ENCODE results near the gene IQGAP2.
"Not testable (repeated sequence)": the region's sequence is repeated elsewhere in the genome, so short reads cannot be mapped to it uniquely, and the experiment has no call there.

IQGAP2 gene

GRCh38 chr5:76737846-76738245 is 334.8 kb downstream of the IQGAP2 start:
- Histone ChIP-seq H3K27ac (ENCODE audit: low read depth in 2 of 2, low read length in 2 of 2) (peak overlapping the region; percentile 64 to 76), H3K27me3 (ENCODE audit: control insufficient read depth in 2 of 2, insufficient read depth in 2 of 2, low read length in 2 of 2) (no peaks in the 10 kb centered on the region), H3K4me1 (ENCODE audit: control insufficient read depth in 2 of 2, insufficient read depth in 2 of 2, low read length in 2 of 2) (peaks cover 2 to 3% of the 10 kb centered on the region in 2 donors), H3K36me3 (ENCODE audit: control insufficient read depth in 2 of 2, insufficient read depth in 2 of 2, low read length in 2 of 2) (no peaks in the 10 kb centered on the region), H3K9ac (ENCODE audit: low read depth in 1 of 2, low read length in 2 of 2) (no peak overlapping the region), H3K9me3 (ENCODE audit: control insufficient read depth in 2 of 2, low read length in 2 of 2) (no peaks in the 10 kb centered on the region), H3K4me3 (ENCODE audit: low read length in 2 of 2) (no peak overlapping the region)

GRCh38 chr5:76741506-76741905 is 338.4 kb downstream of the IQGAP2 start:
- H3K9me3 ChIP-seq (ENCODE audit: control insufficient read depth in 2 of 2, low read length in 2 of 2); H3K27me3 ChIP-seq (ENCODE audit: control insufficient read depth in 2 of 2, insufficient read depth in 2 of 2, low read length in 2 of 2); H3K4me3 ChIP-seq (ENCODE audit: low read length in 2 of 2); H3K4me1 ChIP-seq (ENCODE audit: control insufficient read depth in 2 of 2, insufficient read depth in 2 of 2, low read length in 2 of 2); H3K27ac ChIP-seq (ENCODE audit: low read depth in 2 of 2, low read length in 2 of 2); H3K36me3 ChIP-seq (ENCODE audit: control insufficient read depth in 2 of 2, insufficient read depth in 2 of 2, low read length in 2 of 2); H3K9ac ChIP-seq (ENCODE audit: low read depth in 1 of 2, low read length in 2 of 2): not testable (repeated sequence)

- no peaks in the 10 kb centered on the region for H3K9me3 ChIP-seq (ENCODE audit: control insufficient read depth in 2 of 2, low read length in 2 of 2)
- no peak overlapping the region for H3K27ac ChIP-seq (ENCODE audit: low read depth in 2 of 2, low read length in 2 of 2)
- no peaks in the 10 kb centered on the region for H3K27me3 ChIP-seq (ENCODE audit: control insufficient read depth in 2 of 2, insufficient read depth in 2 of 2, low read length in 2 of 2)
- peaks cover 2 to 3% of the 10 kb centered on the region in 2 donors for H3K4me1 ChIP-seq (ENCODE audit: control insufficient read depth in 2 of 2, insufficient read depth in 2 of 2, low read length in 2 of 2)
- H3K4me3 ChIP-seq (ENCODE audit: low read length in 2 of 2) = no peak overlapping the region
- H3K36me3 ChIP-seq (ENCODE audit: control insufficient read depth in 2 of 2, insufficient read depth in 2 of 2, low read length in 2 of 2) = no peaks in the 10 kb centered on the region
- no peak overlapping the region for H3K9ac ChIP-seq (ENCODE audit: low read depth in 1 of 2, low read length in 2 of 2)
Observed at GRCh38 chr5:76742583-76742982, 339.5 kb downstream of the IQGAP2 start.

GRCh38 chr5:76744632-76745031 is 341.5 kb downstream of the IQGAP2 start:
- Histone ChIP-seq H3K4me1 (ENCODE audit: control insufficient read depth in 2 of 2, insufficient read depth in 2 of 2, low read length in 2 of 2) (no peaks in the 10 kb centered on the region), H3K27me3 (ENCODE audit: control insufficient read depth in 2 of 2, insufficient read depth in 2 of 2, low read length in 2 of 2) (no peaks in the 10 kb centered on the region), H3K4me3 (ENCODE audit: low read length in 2 of 2) (no peak overlapping the region), H3K9ac (ENCODE audit: low read depth in 1 of 2, low read length in 2 of 2) (no peak overlapping the region), H3K9me3 (ENCODE audit: control insufficient read depth in 2 of 2, low read length in 2 of 2) (no peaks in the 10 kb centered on the region), H3K27ac (ENCODE audit: low read depth in 2 of 2, low read length in 2 of 2) (no peak overlapping the region), H3K36me3 (ENCODE audit: control insufficient read depth in 2 of 2, insufficient read depth in 2 of 2, low read length in 2 of 2) (no peaks in the 10 kb centered on the region)

- H3K36me3 ChIP-seq (ENCODE audit: control insufficient read depth in 2 of 2, insufficient read depth in 2 of 2, low read length in 2 of 2) = no peaks in the 10 kb centered on the region
- H3K27me3 ChIP-seq (ENCODE audit: control insufficient read depth in 2 of 2, insufficient read depth in 2 of 2, low read length in 2 of 2) = no peaks in the 10 kb centered on the region
- no peaks in the 10 kb centered on the region for H3K4me1 ChIP-seq (ENCODE audit: control insufficient read depth in 2 of 2, insufficient read depth in 2 of 2, low read length in 2 of 2)
- H3K9ac ChIP-seq (ENCODE audit: low read depth in 1 of 2, low read length in 2 of 2) = no peak overlapping the region
- H3K27ac ChIP-seq (ENCODE audit: low read depth in 2 of 2, low read length in 2 of 2) = no peak overlapping the region
- H3K9me3 ChIP-seq (ENCODE audit: control insufficient read depth in 2 of 2, low read length in 2 of 2) = no peaks in the 10 kb centered on the region
- H3K4me3 ChIP-seq (ENCODE audit: low read length in 2 of 2) = no peak overlapping the region
Observed at GRCh38 chr5:76745670-76746069, 342.6 kb downstream of the IQGAP2 start.

- Histone ChIP-seq H3K9ac (ENCODE audit: low read depth in 1 of 2, low read length in 2 of 2) (no peak overlapping the region), H3K4me3 (ENCODE audit: low read length in 2 of 2) (no peak overlapping the region), H3K4me1 (ENCODE audit: control insufficient read depth in 2 of 2, insufficient read depth in 2 of 2, low read length in 2 of 2) (no peaks in the 10 kb centered on the region), H3K27me3 (ENCODE audit: control insufficient read depth in 2 of 2, insufficient read depth in 2 of 2, low read length in 2 of 2) (no peaks in the 10 kb centered on the region), H3K9me3 (ENCODE audit: control insufficient read depth in 2 of 2, low read length in 2 of 2) (no peaks in the 10 kb centered on the region), H3K27ac (ENCODE audit: low read depth in 2 of 2, low read length in 2 of 2) (no peak overlapping the region), H3K36me3 (ENCODE audit: control insufficient read depth in 2 of 2, insufficient read depth in 2 of 2, low read length in 2 of 2) (no peaks in the 10 kb centered on the region)
Observed at GRCh38 chr5:76746677-76747076, 343.6 kb downstream of the IQGAP2 start.

GRCh38 chr5:76747706-76748105 is 344.6 kb downstream of the IQGAP2 start:
- no peaks in the 10 kb centered on the region for H3K36me3 ChIP-seq (ENCODE audit: control insufficient read depth in 2 of 2, insufficient read depth in 2 of 2, low read length in 2 of 2)
- no peak overlapping the region for H3K9ac ChIP-seq (ENCODE audit: low read depth in 1 of 2, low read length in 2 of 2)
- H3K4me1 ChIP-seq (ENCODE audit: control insufficient read depth in 2 of 2, insufficient read depth in 2 of 2, low read length in 2 of 2) = no peaks in the 10 kb centered on the region
- H3K27me3 ChIP-seq (ENCODE audit: control insufficient read depth in 2 of 2, insufficient read depth in 2 of 2, low read length in 2 of 2) = no peaks in the 10 kb centered on the region
- H3K4me3 ChIP-seq (ENCODE audit: low read length in 2 of 2) = no peak overlapping the region
- H3K27ac ChIP-seq (ENCODE audit: low read depth in 2 of 2, low read length in 2 of 2) = no peak overlapping the region
- H3K9me3 ChIP-seq (ENCODE audit: control insufficient read depth in 2 of 2, low read length in 2 of 2) = no peaks in the 10 kb centered on the region

GRCh38 chr5:76751291-76751690 is 348.2 kb downstream of the IQGAP2 start:
- no peaks in the 10 kb centered on the region for H3K27me3 ChIP-seq (ENCODE audit: control insufficient read depth in 2 of 2, insufficient read depth in 2 of 2, low read length in 2 of 2)
- no peaks in the 10 kb centered on the region for H3K9me3 ChIP-seq (ENCODE audit: control insufficient read depth in 2 of 2, low read length in 2 of 2)
- H3K36me3 ChIP-seq (ENCODE audit: control insufficient read depth in 2 of 2, insufficient read depth in 2 of 2, low read length in 2 of 2) = no peaks in the 10 kb centered on the region

GRCh38 chr5:76754668-76755078 is 351.6 kb downstream of the IQGAP2 start:
- Histone ChIP-seq H3K4me3 (ENCODE audit: low read length in 2 of 2) (no peak overlapping the region), H3K4me1 (ENCODE audit: control insufficient read depth in 2 of 2, insufficient read depth in 2 of 2, low read length in 2 of 2) (no peaks in the 10 kb centered on the region), H3K36me3 (ENCODE audit: control insufficient read depth in 2 of 2, insufficient read depth in 2 of 2, low read length in 2 of 2) (no peaks in the 10 kb centered on the region), H3K27ac (ENCODE audit: low read depth in 2 of 2, low read length in 2 of 2) (no peak overlapping the region), H3K27me3 (ENCODE audit: control insufficient read depth in 2 of 2, insufficient read depth in 2 of 2, low read length in 2 of 2) (no peaks in the 10 kb centered on the region), H3K9ac (ENCODE audit: low read depth in 1 of 2, low read length in 2 of 2) (no peak overlapping the region), H3K9me3 (ENCODE audit: control insufficient read depth in 2 of 2, low read length in 2 of 2) (no peaks in the 10 kb centered on the region)

More at GRCh38 chr5:76751291-76751690, 348.2 kb downstream of the IQGAP2 start:
- Histone ChIP-seq H3K27ac (ENCODE audit: low read depth in 2 of 2, low read length in 2 of 2) (no peak overlapping the region), H3K9ac (ENCODE audit: low read depth in 1 of 2, low read length in 2 of 2) (no peak overlapping the region), H3K4me1 (ENCODE audit: control insufficient read depth in 2 of 2, insufficient read depth in 2 of 2, low read length in 2 of 2) (no peaks in the 10 kb centered on the region), H3K4me3 (ENCODE audit: low read length in 2 of 2) (no peak overlapping the region)

- Histone ChIP-seq H3K4me1 (ENCODE audit: control insufficient read depth in 2 of 2, insufficient read depth in 2 of 2, low read length in 2 of 2) (no peaks in the 10 kb centered on the region), H3K27ac (ENCODE audit: low read depth in 2 of 2, low read length in 2 of 2) (no peak overlapping the region), H3K9ac (ENCODE audit: low read depth in 1 of 2, low read length in 2 of 2) (no peak overlapping the region), H3K4me3 (ENCODE audit: low read length in 2 of 2) (no peak overlapping the region), H3K9me3 (ENCODE audit: control insufficient read depth in 2 of 2, low read length in 2 of 2) (no peaks in the 10 kb centered on the region), H3K36me3 (ENCODE audit: control insufficient read depth in 2 of 2, insufficient read depth in 2 of 2, low read length in 2 of 2) (no peaks in the 10 kb centered on the region), H3K27me3 (ENCODE audit: control insufficient read depth in 2 of 2, insufficient read depth in 2 of 2, low read length in 2 of 2) (no peaks in the 10 kb centered on the region)
Observed at GRCh38 chr5:76755779-76756637, 352.9 kb downstream of the IQGAP2 start.
